ENCODE results near the gene SBNO1. TPM values are rescaled to one million over a fixed set of nuclear protein-coding genes. Genes with fewer than 3 reads are reported as not detected.
"Not testable (repeated sequence)": the region's sequence is repeated elsewhere in the genome, so short reads cannot be mapped to it uniquely, and the experiment has no call there.

Gene SBNO1
- total RNA-seq, 4 donors from 2014 or later = 18.6 to 26.4 (median 20.6) TPM

- TF ChIP-seq, protein P1, sequence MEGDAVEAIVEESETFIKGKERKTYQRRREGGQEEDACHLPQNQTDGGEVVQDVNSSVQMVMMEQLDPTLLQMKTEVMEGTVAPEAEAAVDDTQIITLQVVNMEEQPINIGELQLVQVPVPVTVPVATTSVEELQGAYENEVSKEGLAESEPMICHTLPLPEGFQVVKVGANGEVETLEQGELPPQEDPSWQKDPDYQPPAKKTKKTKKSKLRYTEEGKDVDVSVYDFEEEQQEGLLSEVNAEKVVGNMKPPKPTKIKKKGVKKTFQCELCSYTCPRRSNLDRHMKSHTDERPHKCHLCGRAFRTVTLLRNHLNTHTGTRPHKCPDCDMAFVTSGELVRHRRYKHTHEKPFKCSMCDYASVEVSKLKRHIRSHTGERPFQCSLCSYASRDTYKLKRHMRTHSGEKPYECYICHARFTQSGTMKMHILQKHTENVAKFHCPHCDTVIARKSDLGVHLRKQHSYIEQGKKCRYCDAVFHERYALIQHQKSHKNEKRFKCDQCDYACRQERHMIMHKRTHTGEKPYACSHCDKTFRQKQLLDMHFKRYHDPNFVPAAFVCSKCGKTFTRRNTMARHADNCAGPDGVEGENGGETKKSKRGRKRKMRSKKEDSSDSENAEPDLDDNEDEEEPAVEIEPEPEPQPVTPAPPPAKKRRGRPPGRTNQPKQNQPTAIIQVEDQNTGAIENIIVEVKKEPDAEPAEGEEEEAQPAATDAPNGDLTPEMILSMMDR (IDR thresholded peaks at IDR 0.05) = no peak
- DNase-seq (ENCODE audit: low spot score) (no peak), ATAC-seq (ENCODE audit: low FRiP score) (no peak)
These were observed 110.8 kb downstream of the SBNO1 start for GRCh38 chr12:123253641-123254459.

DNA sequence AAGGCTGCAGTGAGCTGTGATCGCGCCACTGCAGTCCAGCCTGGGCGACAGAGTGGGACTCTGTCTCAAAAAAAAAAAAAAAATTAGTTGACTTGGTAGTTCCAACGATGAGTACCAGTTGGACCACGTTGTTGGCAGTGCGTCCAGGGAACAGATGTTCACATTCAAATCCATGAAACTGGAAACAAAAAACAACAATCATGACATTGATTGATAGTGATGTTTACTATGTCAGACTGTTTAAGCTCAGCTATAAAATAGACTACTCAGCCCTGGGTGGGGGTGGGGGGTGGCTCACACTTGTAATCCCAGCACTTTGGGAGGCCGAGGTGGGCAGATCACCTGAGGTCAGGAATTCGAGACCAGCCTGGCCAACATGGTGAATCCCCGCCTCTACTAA is 112.3 kb downstream of the SBNO1 start:
- DNase-seq (ENCODE audit: low spot score); ATAC-seq (ENCODE audit: low FRiP score): not testable (repeated sequence)

GRCh38 chr12:123251403-123252076 is 113.1 kb downstream of the SBNO1 start:
- ATAC-seq (ENCODE audit: low FRiP score) = no peak

GRCh38 chr12:123250471-123251383 is 113.9 kb downstream of the SBNO1 start:
- TF ChIP-seq, protein P1 (IDR thresholded peaks at IDR 0.05) = no peak
- ATAC-seq (ENCODE audit: low FRiP score) (peak; percentile 86), DNase-seq (ENCODE audit: low spot score) (no peak)

More at GRCh38 chr12:123251403-123252076, 113.1 kb downstream of the SBNO1 start:
- TF ChIP-seq, protein P1 (IDR thresholded peaks at IDR 0.05) = no peak
- DNase-seq (ENCODE audit: low spot score) = no peak

DNA sequence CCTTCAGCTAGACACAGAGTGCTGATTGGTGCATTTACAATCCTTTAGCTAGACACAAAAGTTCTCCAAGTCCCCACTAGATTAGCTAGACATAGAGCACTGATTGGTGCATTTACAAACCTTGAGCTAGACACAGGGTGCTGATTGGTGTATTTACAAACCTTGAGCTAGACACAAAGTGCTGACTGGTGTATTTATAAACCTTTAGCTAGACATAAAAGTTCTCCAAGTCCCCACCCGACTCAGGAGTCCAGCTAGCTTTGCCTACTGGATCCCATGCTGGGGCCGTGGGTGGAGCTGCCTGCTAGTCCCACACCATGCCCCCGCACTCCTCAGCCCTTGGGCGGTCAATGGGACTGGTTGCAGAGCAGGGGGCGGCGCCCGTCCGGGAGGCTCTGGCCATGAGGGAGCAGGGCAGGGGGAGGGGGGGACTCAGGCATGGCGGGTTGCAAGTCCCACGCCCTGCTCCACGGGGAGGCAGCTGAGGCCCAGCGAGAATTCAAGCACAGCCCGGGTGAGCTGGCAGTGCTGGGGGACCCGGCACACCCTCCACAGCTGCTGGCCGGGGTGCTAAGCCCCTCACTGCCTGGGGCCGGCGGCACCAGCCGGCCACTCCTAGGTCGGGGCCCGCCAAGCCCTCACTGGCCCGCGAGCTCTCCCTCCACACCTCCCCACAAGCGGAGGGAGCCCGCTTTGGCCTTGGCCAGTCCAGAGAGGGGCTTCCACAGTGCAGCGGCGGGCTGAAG is 115.5 kb downstream of the SBNO1 start:
- DNase-seq (ENCODE audit: low spot score); ATAC-seq (ENCODE audit: low FRiP score): not testable (repeated sequence)

DNA sequence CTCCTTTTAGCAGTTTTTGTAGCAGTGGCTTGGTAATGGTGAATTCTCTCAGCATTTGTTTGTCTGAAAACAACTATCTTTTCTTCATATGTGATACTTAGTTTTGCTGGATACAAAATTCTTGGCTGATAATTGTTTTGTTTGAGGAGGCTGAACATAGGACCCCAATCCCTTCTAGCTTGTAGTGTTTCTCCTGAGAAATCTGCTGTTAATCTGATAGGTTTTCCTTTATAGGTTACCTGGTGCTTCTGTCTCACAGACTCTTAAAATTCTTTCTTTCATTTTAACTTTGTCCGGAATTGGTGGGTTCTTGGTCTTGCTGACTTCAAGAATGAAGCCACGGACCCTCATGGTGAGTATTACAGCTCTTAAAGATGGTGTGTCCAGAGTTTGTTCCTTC is 116.5 kb downstream of the SBNO1 start:
- not testable (repeated sequence) for DNase-seq (ENCODE audit: low spot score); ATAC-seq (ENCODE audit: low FRiP score)

- no peak for DNase-seq (ENCODE audit: low spot score)
- TF ChIP-seq, protein P1 (IDR thresholded peaks at IDR 0.05) = no peak
These were observed 119.0 kb downstream of the SBNO1 start for GRCh38 chr12:123245678-123246077.

More at GRCh38 chr12:123245678-123246077, 119.0 kb downstream of the SBNO1 start:
- ATAC-seq (ENCODE audit: low FRiP score) = no peak

All from omental fat pad (tissue), 4 donors.